ENCODE data around the gene CUTA. TPM values are rescaled to one million over a fixed set of nuclear protein-coding genes. Genes with fewer than 3 reads are reported as not detected.
A peak's percentile ranks its signal among the peaks of the same experiment; 100 is the strongest.
"Not testable (repeated sequence)": the region's sequence is repeated elsewhere in the genome, so short reads cannot be mapped to it uniquely, and the experiment has no call there.

Gene CUTA
- total RNA-seq, 1 donor from 2014 or later = 61.3 TPM

DNA sequence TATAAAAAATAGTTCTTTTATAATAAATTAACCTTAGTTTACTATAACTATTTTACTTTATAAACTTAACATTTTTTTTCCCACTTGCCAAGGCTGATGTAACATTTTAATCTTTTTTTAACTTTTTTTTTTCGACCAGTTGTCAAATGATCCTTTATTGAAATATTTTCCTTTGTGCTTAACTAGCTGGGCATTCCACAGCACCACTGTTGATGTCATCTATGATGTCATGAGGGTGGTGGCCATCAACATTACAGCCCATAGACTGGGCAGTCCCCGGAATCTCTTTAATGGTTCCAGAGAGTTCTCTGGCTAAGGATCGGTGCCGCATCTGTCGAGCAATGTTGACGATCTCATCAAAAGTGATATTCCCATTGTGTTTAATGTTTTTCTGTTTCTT is 18.0 kb downstream of the CUTA start:
- DNase-seq = not testable (repeated sequence)

DNA sequence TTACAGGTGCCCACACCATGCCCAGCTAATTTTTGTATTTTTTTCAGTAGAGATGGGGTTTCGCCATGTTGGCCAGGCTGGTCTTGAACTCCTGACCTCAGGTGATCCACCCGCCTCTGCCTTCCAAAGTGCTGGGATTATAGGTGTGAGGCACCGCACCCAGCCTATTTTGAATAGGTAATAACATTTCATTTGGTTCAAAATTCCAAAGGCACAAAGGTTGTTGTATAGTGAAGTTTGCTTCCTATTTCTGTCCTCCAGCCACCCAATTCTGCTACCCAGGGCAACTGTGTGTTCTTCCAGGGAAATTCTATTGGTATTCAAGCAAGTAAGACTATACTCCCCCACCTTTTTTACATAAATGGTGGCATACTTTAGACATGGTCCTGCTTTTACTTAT is 19.3 kb downstream of the CUTA start:
- not testable (repeated sequence) for DNase-seq

GRCh38 chr6:33397541-33397940 is 20.4 kb downstream of the CUTA start:
- DNase-seq = no peak

- no peak for DNase-seq
These were observed 24.9 kb downstream of the CUTA start for GRCh38 chr6:33392979-33393378.

DNA sequence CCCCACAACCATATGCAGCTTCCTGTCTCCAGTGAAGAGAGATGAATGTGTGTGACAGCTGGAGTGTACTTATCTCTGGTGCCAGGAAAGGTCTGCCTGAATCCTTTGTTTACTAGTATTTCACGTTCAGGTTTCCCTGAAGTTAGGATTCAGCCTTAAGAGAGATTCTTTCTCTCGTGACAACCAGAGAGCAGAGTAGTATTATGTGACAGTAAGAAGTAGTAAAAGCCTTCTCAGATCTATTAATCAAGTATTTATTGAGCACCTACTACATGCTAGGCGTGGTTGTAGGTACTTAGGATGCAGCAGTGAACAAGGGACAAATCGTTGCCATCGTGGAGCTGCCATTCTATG is 25.3 kb downstream of the CUTA start:
- no peak for DNase-seq

DNA sequence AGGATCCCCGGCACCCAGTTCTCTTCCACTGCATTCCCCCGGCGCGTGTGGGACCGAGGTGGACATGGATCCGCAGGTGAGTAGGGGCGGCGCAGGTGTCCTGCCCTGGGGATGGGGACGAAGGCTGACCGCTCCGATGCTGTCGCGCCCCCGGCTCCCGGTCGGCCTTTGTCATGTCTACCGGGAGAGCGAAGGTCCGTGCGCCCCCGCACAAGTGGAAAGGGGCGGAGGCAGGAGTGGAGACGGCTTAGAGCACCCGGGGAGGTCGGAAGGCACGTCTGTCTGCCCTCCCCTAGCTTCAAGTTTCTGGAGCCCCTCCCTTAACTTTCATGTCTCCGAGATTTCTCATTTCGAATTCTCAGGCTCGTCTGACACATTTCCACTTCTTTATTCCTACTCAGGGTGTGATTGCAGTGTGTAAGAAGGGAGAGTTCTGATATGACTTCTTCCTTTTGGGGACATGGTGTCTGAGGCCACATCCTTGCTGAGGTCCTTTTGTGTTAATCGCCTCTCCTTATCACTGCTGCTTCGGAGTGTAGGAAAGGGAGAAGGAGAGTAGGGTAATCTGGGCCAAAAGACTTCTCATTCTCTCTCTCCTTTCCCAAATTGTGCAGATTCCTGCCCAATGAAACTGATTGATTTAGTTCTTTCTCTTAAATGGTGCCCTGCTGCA is 25.8 kb downstream of the CUTA start:
- DNase-seq = peak; percentile 43

- DNase-seq = peak; percentile 100
These were observed 26.5 kb downstream of the CUTA start, which contains the start of gene KIFC1 for GRCh38 chr6:33391278-33391921. TSS of gene KIFC1 (plus strand) at chr6:33391823. CDS start at chr6:33391986, 163 bp downstream.

DNA sequence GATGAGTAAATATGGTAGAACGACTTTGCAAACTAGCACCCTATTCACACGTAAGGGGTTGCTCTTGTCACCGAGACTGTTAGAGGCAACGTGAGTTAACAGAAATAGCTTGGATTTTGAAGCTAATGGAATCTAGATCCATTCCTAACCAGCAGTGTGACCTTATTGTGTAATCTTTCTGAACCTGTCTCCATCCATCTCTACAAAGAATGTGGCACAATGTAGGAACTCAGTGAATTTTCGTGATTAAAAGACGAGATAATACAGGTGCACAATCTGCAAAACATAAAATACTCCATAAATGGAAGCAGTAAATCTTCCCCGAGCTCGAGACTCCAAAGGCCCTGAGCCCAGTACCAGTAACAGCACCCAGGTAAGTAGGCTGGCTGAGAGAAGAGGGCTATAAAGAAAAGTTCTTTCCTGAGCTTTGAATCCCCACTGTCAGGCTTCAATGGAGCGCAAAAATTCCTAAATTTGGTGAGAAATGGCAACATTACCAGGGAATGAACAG is 27.1 kb downstream of the CUTA start:
- DNase-seq = no peak

GRCh38 chr6:33390173-33390572 is 27.7 kb downstream of the CUTA start:
- DNase-seq = no peak

DNA sequence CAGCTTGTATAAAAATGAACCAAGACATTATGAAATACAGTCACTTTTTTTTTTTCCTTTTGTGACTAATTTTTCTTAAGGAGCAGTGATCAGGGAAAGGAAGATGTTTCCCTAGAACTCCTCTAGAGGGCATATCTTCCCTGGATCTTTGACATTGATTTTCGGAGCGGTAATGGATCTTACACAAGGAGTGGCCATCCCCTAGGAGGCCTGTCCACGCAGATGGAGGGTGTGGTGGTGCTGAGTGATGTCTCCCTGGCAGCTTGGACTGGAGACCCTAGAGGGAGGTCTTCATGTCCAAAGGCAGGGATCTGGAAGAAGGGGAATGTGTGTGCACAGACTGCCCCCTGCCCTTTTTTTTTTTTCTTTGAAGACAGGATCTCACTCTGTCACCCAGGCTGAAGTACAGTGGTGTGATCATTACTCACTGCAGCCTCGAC is 33.3 kb downstream of the CUTA start:
- peak; percentile 67 for DNase-seq

DNA sequence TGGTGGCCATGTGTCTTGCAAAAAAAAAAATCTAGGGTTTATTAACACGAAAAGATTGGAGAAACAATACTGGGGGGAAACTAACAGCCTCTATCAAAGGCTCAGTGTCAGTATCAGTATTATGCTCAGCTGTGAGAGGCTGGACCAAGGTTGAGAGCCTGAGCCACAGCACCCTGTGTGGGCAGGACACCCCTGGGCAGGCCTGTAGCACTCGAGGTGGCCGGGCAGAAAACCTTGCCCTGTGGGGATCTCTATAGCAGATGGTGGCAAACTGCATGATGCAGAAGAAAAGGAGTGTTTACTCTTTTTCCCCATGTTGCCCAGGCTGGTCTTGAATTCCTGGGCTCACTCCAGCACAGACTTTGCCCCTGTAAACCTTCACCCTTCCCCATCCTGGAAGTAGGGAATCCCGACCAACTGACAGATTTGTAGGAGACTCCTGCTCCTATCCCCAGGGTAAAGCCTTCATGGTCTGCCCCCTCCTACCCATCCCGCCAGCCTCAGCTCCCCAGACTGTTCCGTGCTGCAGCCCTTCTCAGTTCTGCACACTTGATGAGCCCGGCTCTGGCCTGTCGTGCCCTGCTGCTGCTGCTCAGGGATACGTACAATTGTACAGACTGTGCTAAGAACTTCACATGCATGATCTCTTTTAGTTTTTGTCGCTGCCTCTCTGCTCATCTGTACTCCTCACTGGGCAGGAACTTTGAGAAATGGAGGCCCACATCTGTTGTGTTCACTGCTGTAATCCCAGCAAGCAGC is 34.3 kb downstream of the CUTA start:
- no peak for DNase-seq

- DNase-seq = no peak
These were observed 37.5 kb downstream of the CUTA start for GRCh38 chr6:33380272-33380981.

- DNase-seq = not testable (repeated sequence)
These were observed 38.7 kb downstream of the CUTA start for GRCh38 chr6:33379184-33379583.

- no peak for DNase-seq
These were observed 40.7 kb downstream of the CUTA start for GRCh38 chr6:33377171-33377570.

DNA sequence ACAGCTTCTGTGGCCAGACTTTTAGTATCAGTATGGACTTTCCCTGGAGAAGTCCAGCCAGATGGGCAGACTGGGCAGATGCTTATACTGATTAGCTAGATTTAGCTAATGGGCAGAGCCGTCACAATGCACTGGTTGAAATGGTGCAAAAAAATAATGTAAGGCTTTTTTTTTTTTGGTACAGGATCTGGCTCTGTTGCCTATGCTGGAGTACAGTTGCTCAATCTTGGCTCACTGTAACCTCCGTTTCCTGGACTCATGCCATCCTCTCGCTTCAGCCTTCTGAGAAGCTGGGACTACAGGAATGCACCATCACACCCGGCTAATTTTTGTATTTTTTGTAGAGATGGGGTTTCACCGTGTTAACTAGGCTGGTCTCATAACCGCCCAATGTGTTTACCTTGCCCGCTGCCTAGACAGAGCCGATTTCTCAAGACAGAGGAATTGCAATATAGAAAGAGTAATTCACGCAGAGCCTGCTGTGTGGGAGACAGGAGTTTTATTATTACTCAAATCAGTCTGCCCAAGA is 42.7 kb downstream of the CUTA start:
- DNase-seq = peak; percentile 42

GRCh38 chr6:33373960-33374910 is 43.7 kb downstream of the CUTA start:
- DNase-seq = no peak

GRCh38 chr6:33372526-33373123 is 45.3 kb downstream of the CUTA start:
- no peak for DNase-seq

- DNase-seq = not testable (repeated sequence)
These were observed 46.0 kb downstream of the CUTA start for GRCh38 chr6:33371901-33372300.

- not testable (repeated sequence) for DNase-seq
These were observed 50.2 kb downstream of the CUTA start for GRCh38 chr6:33367715-33368025.

DNA sequence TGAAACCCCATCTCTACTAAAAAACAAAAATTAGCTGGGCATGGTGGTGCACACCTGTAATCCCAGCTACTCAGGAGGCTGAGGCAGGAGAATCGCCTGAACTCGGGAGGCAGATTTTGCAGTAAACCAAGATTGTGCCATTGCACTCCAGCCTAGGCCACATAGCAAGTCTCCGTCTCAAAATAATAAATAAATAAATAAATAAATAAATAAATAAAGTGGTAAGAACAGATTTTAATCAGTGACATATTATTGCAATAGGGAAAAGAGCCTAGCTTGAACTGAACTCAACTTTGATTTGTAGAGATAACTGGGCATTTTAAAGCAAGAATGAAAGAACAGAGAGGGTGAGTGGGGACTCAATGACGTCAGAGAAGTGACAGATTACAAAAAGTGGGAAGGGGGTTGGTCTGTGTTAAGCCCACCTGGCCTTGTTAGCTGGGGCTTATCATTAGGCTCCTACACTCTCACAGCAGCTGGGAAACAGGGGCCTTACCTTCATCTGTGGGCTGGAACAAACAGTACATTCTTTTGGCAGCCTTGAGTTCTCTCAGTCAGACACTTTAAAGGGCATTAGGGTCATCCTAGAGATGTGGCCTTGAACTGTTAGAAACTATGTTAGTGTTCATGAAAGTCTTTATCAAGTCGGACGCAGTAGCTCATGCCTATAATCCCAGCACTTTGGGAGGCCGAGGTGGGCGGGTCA is 50.7 kb downstream of the CUTA start:
- no peak for DNase-seq

All from dermis blood vessel endothelial cell (primary cell).